Endothelial cell of umbilical vein (primary cell): Measurements from ENCODE around the gene NCMAP. TPM values are rescaled to one million over a fixed set of nuclear protein-coding genes. Genes with fewer than 3 reads are reported as not detected.

Source experiments
- BruUV-seq: library from RNA; stranded (reverse); fragments of 400-500 nt; replicated peaks from 2 replicates; lab custom pipeline; 2021; lab: Mats Ljungman, UMichigan
- CTCF ChIA-PET: fragments of 300-600, 350-600 bp; sonication (Branson Sonifier 250); formaldehyde crosslinking; loops from one replicate; lab custom pipeline; 2021; ENCODE audit warnings: antibody characterized with exemption, inconsistent platforms; lab: Charles Lee
- POLR2A ChIA-PET: fragments of 300-600, 350-600 bp; sonication (Branson Sonifier 250); formaldehyde crosslinking; loops from one replicate; lab custom pipeline; 2021; ENCODE audit warnings: antibody characterized with exemption, inconsistent platforms; lab: Charles Lee
- DNase-seq: peaks from one replicate; pipeline ENCODE4 v3.0.0-alpha.2; 2011; ENCODE audit warnings: low read depth, low spot score
- FAIRE-seq: peaks from 2 replicates; lab custom pipeline; 2011; peaks lifted over from hg19 to GRCh38; lab: Jason Lieb, UNC
- H2AFZ ChIP-seq: 2 replicates; pipeline ENCODE4 v1.6.0; 2012; ENCODE audit warnings: low read depth, low read length, control low read depth, inconsistent platforms
- H3K27ac ChIP-seq: 2 replicates; pipeline ENCODE4 v1.5.1; 2011; ENCODE audit warnings: low read depth, mild to moderate bottlenecking, control low read depth, low read length, moderate library complexity; ENCODE audit not compliant: insufficient read depth
- H3K27me3 ChIP-seq, 2 experiments: 2 replicates each; pipeline versions ENCODE4 v1.6.0 to v1.6.1; 2011; ENCODE audit warnings: low read length in 2 of 2, mixed read lengths in 1 of 2; ENCODE audit not compliant: control insufficient read depth in 2 of 2, insufficient read depth in 2 of 2
- H3K36me3 ChIP-seq, 2 experiments: 2 replicates in 1 of 2; 3 replicates in 1 of 2; pipeline ENCODE4 v1.5.1; 2011; ENCODE audit warnings: low read length in 2 of 2, mild to moderate bottlenecking in 1 of 2, moderate library complexity in 1 of 2; ENCODE audit not compliant: control insufficient read depth in 2 of 2, insufficient read depth in 2 of 2; ENCODE audit errors: extremely low read depth in 1 of 2
- H3K4me1 ChIP-seq: 3 replicates; pipeline ENCODE4 v1.5.1; 2011; ENCODE audit warnings: mild to moderate bottlenecking, low read length; ENCODE audit not compliant: control insufficient read depth, insufficient read depth; ENCODE audit errors: extremely low read depth
- H3K4me2 ChIP-seq: 2 replicates; pipeline ENCODE4 v1.6.1; 2011; ENCODE audit warnings: low read length, control low read depth, mixed read lengths; ENCODE audit not compliant: insufficient read depth
- H3K4me3 ChIP-seq, 3 experiments: fragments of 200-600 bp in 1 of 3; sonication (generic), shearing (Covaris generic) in 1 of 3; replicated peaks in 1 of 3; 2 replicates each; pipeline ENCODE4 v1.5.1; 2011 to 2016; ENCODE audit warnings: control low read depth in 3 of 3, low read length in 3 of 3, mild to moderate bottlenecking in 2 of 3, inconsistent platforms in 1 of 3, low read depth in 1 of 3, moderate library complexity in 1 of 3; ENCODE audit not compliant: insufficient read depth in 1 of 3
- H3K79me2 ChIP-seq: 2 replicates; pipeline ENCODE4 v1.6.0; 2012; ENCODE audit warnings: low read length, inconsistent platforms; ENCODE audit not compliant: control insufficient read depth, insufficient read depth
- H3K9ac ChIP-seq: replicated peaks from 2 replicates; pipeline ENCODE3; 2011; ENCODE audit warnings: low read length, control low read depth; ENCODE audit not compliant: insufficient read depth; ENCODE audit errors: extremely low read depth
- H3K9me1 ChIP-seq: replicated peaks from 3 replicates; pipeline ENCODE4 v1.6.0; 2011; ENCODE audit warnings: mild to moderate bottlenecking, low read length; ENCODE audit not compliant: control insufficient read depth, insufficient read depth; ENCODE audit errors: extremely low read depth
- H3K9me3 ChIP-seq: replicated peaks from 2 replicates; pipeline ENCODE4 v1.5.1; 2012; ENCODE audit warnings: low read length, inconsistent platforms; ENCODE audit not compliant: control insufficient read depth, insufficient read depth
- H4K20me1 ChIP-seq: replicated peaks from 2 replicates; pipeline ENCODE3; 2011; ENCODE audit warnings: mild to moderate bottlenecking, low read length; ENCODE audit not compliant: control insufficient read depth, insufficient read depth; ENCODE audit errors: extremely low read depth
- CTCF ChIP-seq, 2 donors: IDR thresholded peaks; 1 replicate in 1 of 2; 2 replicates in 1 of 2; pipeline ENCODE4 v1.5.1; 2011; ENCODE audit warnings: low read length in 2 of 2, mild to moderate bottlenecking in 2 of 2, moderate library complexity in 2 of 2, control low read depth in 1 of 2, inconsistent platforms in 1 of 2, low read depth in 1 of 2; ENCODE audit not compliant: insufficient read depth in 1 of 2; ENCODE audit errors: extremely low read depth in 1 of 2
- EZH2 ChIP-seq: IDR thresholded peaks from 2 replicates; pipeline ENCODE4 v1.6.1; 2012; ENCODE audit warnings: borderline replicate concordance, low read depth, mild to moderate bottlenecking, moderate library complexity, low read length, inconsistent platforms; ENCODE audit not compliant: severe bottlenecking
- FOS ChIP-seq: IDR thresholded peaks from 2 replicates; pipeline ENCODE4 v1.6.1; 2011; ENCODE audit warnings: mild to moderate bottlenecking, low read length, moderate library complexity, borderline replicate concordance; ENCODE audit not compliant: insufficient read depth
- JUN ChIP-seq: IDR thresholded peaks from 2 replicates; pipeline ENCODE4 v1.6.1; 2011; ENCODE audit warnings: borderline replicate concordance, low read depth; ENCODE audit not compliant: insufficient read length, insufficient read depth
- MYC ChIP-seq: IDR thresholded peaks from one replicate; pipeline ENCODE4 v1.6.1; 2011; ENCODE audit warnings: mild to moderate bottlenecking, low read depth, low read length
- POLR2A ChIP-seq: IDR thresholded peaks from 2 replicates; pipeline ENCODE4 v1.6.1; 2012; ENCODE audit warnings: low read depth, mild to moderate bottlenecking, control low read depth, low read length
- dilution Hi-C: fragments of 300-500 bp; cut with MboI; formaldehyde crosslinking; loops from one replicate; pipeline ENCODE4 v1.15.0; 2019; ENCODE audit warnings: low sequenced_read_pairs; ENCODE audit not compliant: extremely low pct_ligation_motif_present
- intact Hi-C: fragments of 100-400 bp; cut with micrococcal nuclease; formaldehyde crosslinking; loops from one replicate; pipeline ENCODE4 v1.10.0; 2022
- polyA plus RNA-seq, 4 experiments: library from polyadenylated mRNA; depleted of rRNA in 3 of 4; stranded (reverse) in 3 of 4; unstranded in 1 of 4; fragments of >200 nt; gene quantifications; 2 replicates each; pipeline versions ENCODE4 v1.2.1 to v1.2.3, GENCODE V29; 2011 to 2012; ENCODE audit warnings: missing spikeins in 1 of 4
- total RNA-seq: library from RNA; stranded (reverse); gene quantifications from 2 replicates; pipeline ENCODE4 v1.2.3, GENCODE V29; 2021

The NCMAP gene
- total and polyA plus RNA-seq, 2 donors (not counting 3 experiments of a cell fraction or from before 2014, with no cell fraction given): not detected

GRCh38 chr1:24588573-24588972, 32.7 kb downstream of the NCMAP start:
- BruUV-seq: no TSS peak
- no peak for DNase-seq
- ChIA-PET POLR2A (no interaction called here), CTCF (interaction anchor here (1.1 to 2.7 kb wide), 5 partner anchors 16 to 439 kb away, joined by 3 to 21 read pairs (median 12); no protein-coding TSS in a partner anchor)
- Histone ChIP-seq H3K4me1 (no peaks in the 10 kb centered on the region), H3K36me3 (no peaks in the 10 kb centered on the region), H4K20me1 (no peaks in the 10 kb centered on the region), H3K27me3 (peaks cover 0 to 6% of the 10 kb centered on the region in 2 experiments), H3K4me2 (no peak overlapping the region), H3K79me2 (no peaks in the 10 kb centered on the region), H2AFZ (no peak overlapping the region), H3K9me1 (no peaks in the 10 kb centered on the region), H3K27ac (no peak overlapping the region), H3K9me3 (no peaks in the 10 kb centered on the region), H3K4me3 (no peak overlapping the region), H3K9ac (no peak overlapping the region)
- no peak for FAIRE-seq
- intact Hi-C loops (loop anchor here (5.0 kb wide), 2 partner anchors 386 to 436 kb away; no protein-coding TSS in a partner anchor), dilution Hi-C loops (no loop called here)
- TF ChIP-seq CTCF (IDR thresholded peaks at IDR 0.05; ENCODE audit: extremely low read depth in 1 of 2, insufficient read depth in 1 of 2, low read depth in 1 of 2, low read length in 2 of 2) (no peak), POLR2A (no peak)

GRCh38 chr1:24589200-24589599, 33.3 kb downstream of the NCMAP start:
- no peaks in the 10 kb centered on the region for H3K9me1 ChIP-seq
- ChIA-PET POLR2A (no interaction called here), CTCF (interaction anchor here (0.7 to 2.1 kb wide), 2 partner anchors 387 to 390 kb away, joined by 3 to 8 read pairs; no protein-coding TSS in a partner anchor)
- no peaks in the 10 kb centered on the region for H3K9me3 ChIP-seq
- H3K79me2 ChIP-seq: no peaks in the 10 kb centered on the region
- no peak for DNase-seq
- no peak overlapping the region for H3K4me2 ChIP-seq
- H3K36me3 ChIP-seq: no peaks in the 10 kb centered on the region
- no peak for FAIRE-seq
- no peaks in the 10 kb centered on the region for H3K4me1 ChIP-seq
- dilution Hi-C loops: no loop called here
- H3K9ac ChIP-seq: no peak overlapping the region
- intact Hi-C loops: loop anchor here (5.0 kb wide), 2 partner anchors 387 to 437 kb away; no protein-coding TSS in a partner anchor
- H3K27ac ChIP-seq: no peak overlapping the region
- no TSS peak for BruUV-seq
- H3K27me3 ChIP-seq: peaks cover 0 to 6% of the 10 kb centered on the region in 2 experiments
- no peak overlapping the region for H3K4me3 ChIP-seq
- no peak overlapping the region for H2AFZ ChIP-seq
- no peaks in the 10 kb centered on the region for H4K20me1 ChIP-seq
- TF ChIP-seq FOS (no peak), MYC (no peak), EZH2 (no peak), JUN (no peak), POLR2A (no peak)
